WTC11 (cell line): ENCODE results near the gene MMP3. TPM values are rescaled to one million over a fixed set of nuclear protein-coding genes. Genes with fewer than 3 reads are reported as not detected.
A peak's percentile ranks its signal among the peaks of the same experiment; 100 is the strongest.

Source experiments
- ATAC-seq: fragments of 200-7000 bp; cut with Tn5 transposase; 2 replicates; pipeline ENCODE4 v1.10.0; 2021; ENCODE audit warnings: mild to moderate bottlenecking, moderate library complexity
- CTCF ChIA-PET: fragments of 300-600 bp; sonication (Branson Sonifier 250); formaldehyde crosslinking; loops from one replicate; lab custom pipeline; 2021; ENCODE audit warnings: antibody characterized with exemption; lab: Charles Lee
- POLR2A ChIA-PET: fragments of 350-600 bp; sonication (Branson Sonifier 250); formaldehyde crosslinking; loops from one replicate; lab custom pipeline; 2021; ENCODE audit warnings: antibody characterized with exemption; lab: Charles Lee
- DNase-seq: peaks from one replicate; pipeline ENCODE4 v3.0.0; 2021; ENCODE audit warnings: low spot score
- H3K27ac Mint-ChIP-seq: 2 replicates; pipeline ENCODE4 v1.8.0; 2021; ENCODE audit warnings: mixed read lengths
- H3K27me3 Mint-ChIP-seq: 2 replicates; pipeline ENCODE4 v1.8.0; 2021; ENCODE audit warnings: low read depth, mild to moderate bottlenecking, moderate library complexity, mixed read lengths
- H3K36me3 Mint-ChIP-seq: 2 replicates; pipeline ENCODE4 v1.8.0; 2021; ENCODE audit warnings: mixed read lengths
- H3K4me1 Mint-ChIP-seq: 2 replicates; pipeline ENCODE4 v1.8.0; 2022; ENCODE audit warnings: mixed read lengths
- H3K4me3 Mint-ChIP-seq: 2 replicates; pipeline ENCODE4 v1.8.0; 2021; ENCODE audit warnings: mild to moderate bottlenecking, moderate library complexity, mixed read lengths
- H3K9me3 Mint-ChIP-seq: 2 replicates; pipeline ENCODE4 v1.8.0; 2021; ENCODE audit warnings: mixed read lengths
- EMX1 ChIP-seq: fragments of 250-450 bp; sonication (Bioruptor Pico); IDR thresholded peaks from 2 replicates; pipeline ENCODE4 v1.8.0; 2021; ENCODE audit warnings: mild to moderate bottlenecking
- ESRRA ChIP-seq: sonication (generic); formaldehyde crosslinking; IDR thresholded peaks from 2 replicates; pipeline ENCODE4 v1.8.1; 2022; ENCODE audit warnings: mild to moderate bottlenecking, missing genetic modification reagents, borderline replicate concordance
- ETV6 ChIP-seq: sonication (generic); formaldehyde crosslinking; IDR thresholded peaks from 2 replicates; pipeline ENCODE4 v1.8.1; 2022; ENCODE audit warnings: mild to moderate bottlenecking, missing genetic modification reagents
- HMGA2 ChIP-seq: fragments of 250-450 bp; sonication (Bioruptor Pico); IDR thresholded peaks from 2 replicates; pipeline ENCODE4 v1.4.0; 2021; ENCODE audit warnings: mild to moderate bottlenecking, moderate library complexity
- IRF2 ChIP-seq: sonication (generic); formaldehyde crosslinking; IDR thresholded peaks from 2 replicates; pipeline ENCODE4 v1.8.0; 2022; ENCODE audit warnings: low read depth, missing genetic modification reagents, borderline replicate concordance
- NFE2L1 ChIP-seq: sonication (generic); formaldehyde crosslinking; IDR thresholded peaks from 2 replicates; pipeline ENCODE4 v1.8.1; 2023; ENCODE audit warnings: missing genetic modification reagents
- ZBTB21 ChIP-seq: sonication (generic); formaldehyde crosslinking; IDR thresholded peaks from 2 replicates; pipeline ENCODE4 v1.8.1; 2023; ENCODE audit warnings: mild to moderate bottlenecking, missing genetic modification reagents, borderline replicate concordance
- ZNF317 ChIP-seq: sonication (generic); formaldehyde crosslinking; IDR thresholded peaks from 2 replicates; pipeline ENCODE4 v1.8.1; 2023; ENCODE audit warnings: low read depth, mild to moderate bottlenecking, moderate library complexity, missing genetic modification reagents, borderline replicate concordance
- ZNF416 ChIP-seq: fragments of 250-450 bp; sonication (Bioruptor Pico); IDR thresholded peaks from 2 replicates; pipeline ENCODE4 v1.9.0; 2021; ENCODE audit warnings: mild to moderate bottlenecking, inconsistent platforms
- total RNA-seq: library from RNA; stranded (reverse); gene quantifications from 3 replicates; pipeline ENCODE4 v1.2.3, GENCODE V29; 2021
- TF ChIP-seq, protein P1 (sequence below): sonication (generic); formaldehyde crosslinking; IDR thresholded peaks from 2 replicates; pipeline ENCODE4 v1.8.1; 2022; ENCODE audit warnings: low read depth, missing genetic modification reagents, borderline replicate concordance
- TF ChIP-seq, protein P2 (sequence below): sonication (generic); formaldehyde crosslinking; IDR thresholded peaks from 2 replicates; pipeline ENCODE4 v1.8.1; 2023; ENCODE audit warnings: mild to moderate bottlenecking, moderate library complexity, missing genetic modification reagents
- TF ChIP-seq, protein P3 (sequence below): sonication (generic); formaldehyde crosslinking; IDR thresholded peaks from 2 replicates; pipeline ENCODE4 v1.8.0; 2022; ENCODE audit warnings: missing genetic modification reagents
- TF ChIP-seq, protein P4 (sequence below): sonication (generic); formaldehyde crosslinking; IDR thresholded peaks from 2 replicates; pipeline ENCODE4 v1.8.0; 2022; ENCODE audit warnings: mild to moderate bottlenecking, missing genetic modification reagents
- TF ChIP-seq, protein P5 (sequence below): fragments of 200-600 bp; IDR thresholded peaks from 2 replicates; pipeline ENCODE4 v1.8.0; 2022; ENCODE audit warnings: antibody characterized with exemption
- TF ChIP-seq, protein P6 (sequence below): sonication (generic); formaldehyde crosslinking; IDR thresholded peaks from 2 replicates; pipeline ENCODE4 v1.8.1; 2023; ENCODE audit warnings: mild to moderate bottlenecking, missing genetic modification reagents, moderate library complexity
- TF ChIP-seq, protein P7 (sequence below): fragments of 250-450 bp; sonication (Bioruptor Pico); IDR thresholded peaks from 2 replicates; pipeline ENCODE4 v2.1.2; 2022; ENCODE audit warnings: mild to moderate bottlenecking, moderate library complexity

The MMP3 gene
- total RNA-seq, 1 experiment from 2014 or later = not detected

DNA sequence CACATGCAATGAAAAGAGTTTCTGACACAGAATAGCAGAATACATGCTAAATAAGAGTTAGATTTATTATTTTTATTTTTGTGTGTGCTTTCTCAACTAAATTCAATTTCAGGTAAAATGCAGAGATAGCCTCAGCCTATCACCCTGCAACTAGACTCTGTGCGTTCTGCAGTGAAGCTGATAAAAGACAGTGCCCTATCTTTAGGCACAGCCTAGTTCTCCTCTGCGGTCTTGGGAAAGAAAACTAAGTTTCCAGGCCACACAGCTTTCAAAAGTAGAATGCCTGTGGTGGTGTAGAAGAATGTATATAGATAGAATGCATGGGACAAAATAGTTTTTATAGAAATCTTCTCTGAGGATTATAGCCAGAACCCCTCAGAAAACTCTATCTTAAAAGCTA is 33.4 kb downstream of the MMP3 start (continued):
- TF ChIP-seq, protein P1, sequence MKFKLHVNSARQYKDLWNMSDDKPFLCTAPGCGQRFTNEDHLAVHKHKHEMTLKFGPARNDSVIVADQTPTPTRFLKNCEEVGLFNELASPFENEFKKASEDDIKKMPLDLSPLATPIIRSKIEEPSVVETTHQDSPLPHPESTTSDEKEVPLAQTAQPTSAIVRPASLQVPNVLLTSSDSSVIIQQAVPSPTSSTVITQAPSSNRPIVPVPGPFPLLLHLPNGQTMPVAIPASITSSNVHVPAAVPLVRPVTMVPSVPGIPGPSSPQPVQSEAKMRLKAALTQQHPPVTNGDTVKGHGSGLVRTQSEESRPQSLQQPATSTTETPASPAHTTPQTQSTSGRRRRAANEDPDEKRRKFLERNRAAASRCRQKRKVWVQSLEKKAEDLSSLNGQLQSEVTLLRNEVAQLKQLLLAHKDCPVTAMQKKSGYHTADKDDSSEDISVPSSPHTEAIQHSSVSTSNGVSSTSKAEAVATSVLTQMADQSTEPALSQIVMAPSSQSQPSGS (CRISPR knock-in tag) = no peak
- TF ChIP-seq ESRRA (CRISPR knock-in tag) (no peak), HMGA2 (CRISPR knock-in tag) (no peak)
- TF ChIP-seq, protein P2, sequence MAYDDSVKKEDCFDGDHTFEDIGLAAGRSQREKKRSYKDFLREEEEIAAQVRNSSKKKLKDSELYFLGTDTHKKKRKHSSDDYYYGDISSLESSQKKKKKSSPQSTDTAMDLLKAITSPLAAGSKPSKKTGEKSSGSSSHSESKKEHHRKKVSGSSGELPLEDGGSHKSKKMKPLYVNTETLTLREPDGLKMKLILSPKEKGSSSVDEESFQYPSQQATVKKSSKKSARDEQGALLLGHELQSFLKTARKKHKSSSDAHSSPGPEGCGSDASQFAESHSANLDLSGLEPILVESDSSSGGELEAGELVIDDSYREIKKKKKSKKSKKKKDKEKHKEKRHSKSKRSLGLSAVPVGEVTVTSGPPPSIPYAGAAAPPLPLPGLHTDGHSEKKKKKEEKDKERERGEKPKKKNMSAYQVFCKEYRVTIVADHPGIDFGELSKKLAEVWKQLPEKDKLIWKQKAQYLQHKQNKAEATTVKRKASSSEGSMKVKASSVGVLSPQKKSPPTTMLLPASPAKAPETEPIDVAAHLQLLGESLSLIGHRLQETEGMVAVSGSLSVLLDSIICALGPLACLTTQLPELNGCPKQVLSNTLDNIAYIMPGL (CRISPR knock-in tag) = no peak
- TF ChIP-seq, all 79 proteins: peak for 0

DNA sequence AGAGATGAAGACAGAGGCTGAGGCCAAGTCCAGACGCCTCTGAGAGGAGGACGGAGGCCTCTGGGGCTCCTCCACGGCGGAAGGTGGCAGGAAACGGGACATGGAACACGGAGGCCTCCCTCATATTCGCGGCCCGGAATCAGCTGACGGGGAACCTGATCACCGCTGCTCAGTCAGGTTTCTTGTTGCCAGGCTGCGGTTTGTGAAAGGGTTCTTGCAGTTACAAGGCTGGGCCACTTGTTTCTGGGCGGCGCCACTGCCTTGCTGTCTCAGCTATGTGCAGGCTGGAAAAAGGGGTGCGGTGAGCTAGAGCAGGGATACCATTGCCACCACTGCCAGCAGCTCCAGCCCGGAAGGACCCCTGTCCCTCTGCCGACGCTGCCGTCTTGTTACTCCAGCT is 35.5 kb downstream of the MMP3 start:
- TF ChIP-seq ZNF416 (CRISPR knock-in tag) = peak; percentile 98
- peak; percentile 43; the same call in 1 of the 2 replicates for TF ChIP-seq ETV6 (CRISPR knock-in tag)
- TF ChIP-seq, protein P3, sequence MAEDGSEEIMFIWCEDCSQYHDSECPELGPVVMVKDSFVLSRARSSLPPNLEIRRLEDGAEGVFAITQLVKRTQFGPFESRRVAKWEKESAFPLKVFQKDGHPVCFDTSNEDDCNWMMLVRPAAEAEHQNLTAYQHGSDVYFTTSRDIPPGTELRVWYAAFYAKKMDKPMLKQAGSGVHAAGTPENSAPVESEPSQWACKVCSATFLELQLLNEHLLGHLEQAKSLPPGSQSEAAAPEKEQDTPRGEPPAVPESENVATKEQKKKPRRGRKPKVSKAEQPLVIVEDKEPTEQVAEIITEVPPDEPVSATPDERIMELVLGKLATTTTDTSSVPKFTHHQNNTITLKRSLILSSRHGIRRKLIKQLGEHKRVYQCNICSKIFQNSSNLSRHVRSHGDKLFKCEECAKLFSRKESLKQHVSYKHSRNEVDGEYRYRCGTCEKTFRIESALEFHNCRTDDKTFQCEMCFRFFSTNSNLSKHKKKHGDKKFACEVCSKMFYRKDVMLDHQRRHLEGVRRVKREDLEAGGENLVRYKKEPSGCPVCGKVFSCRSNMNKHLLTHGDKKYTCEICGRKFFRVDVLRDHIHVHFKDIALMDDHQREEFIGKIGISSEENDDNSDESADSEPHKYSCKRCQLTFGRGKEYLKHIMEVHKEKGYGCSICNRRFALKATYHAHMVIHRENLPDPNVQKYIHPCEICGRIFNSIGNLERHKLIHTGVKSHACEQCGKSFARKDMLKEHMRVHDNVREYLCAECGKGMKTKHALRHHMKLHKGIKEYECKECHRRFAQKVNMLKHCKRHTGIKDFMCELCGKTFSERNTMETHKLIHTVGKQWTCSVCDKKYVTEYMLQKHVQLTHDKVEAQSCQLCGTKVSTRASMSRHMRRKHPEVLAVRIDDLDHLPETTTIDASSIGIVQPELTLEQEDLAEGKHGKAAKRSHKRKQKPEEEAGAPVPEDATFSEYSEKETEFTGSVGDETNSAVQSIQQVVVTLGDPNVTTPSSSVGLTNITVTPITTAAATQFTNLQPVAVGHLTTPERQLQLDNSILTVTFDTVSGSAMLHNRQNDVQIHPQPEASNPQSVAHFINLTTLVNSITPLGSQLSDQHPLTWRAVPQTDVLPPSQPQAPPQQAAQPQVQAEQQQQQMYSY = peak; percentile 17; the same call in 1 of the 2 replicates
- 0 out of 2 replicates have a peak, but pooled peaks have one; percentile 64 for TF ChIP-seq ZBTB21 (CRISPR knock-in tag)
- TF ChIP-seq ZNF317 = peak; percentile 62; the same call in 1 of the 2 replicates
- TF ChIP-seq IRF2 = no peak
- TF ChIP-seq, protein P4, sequence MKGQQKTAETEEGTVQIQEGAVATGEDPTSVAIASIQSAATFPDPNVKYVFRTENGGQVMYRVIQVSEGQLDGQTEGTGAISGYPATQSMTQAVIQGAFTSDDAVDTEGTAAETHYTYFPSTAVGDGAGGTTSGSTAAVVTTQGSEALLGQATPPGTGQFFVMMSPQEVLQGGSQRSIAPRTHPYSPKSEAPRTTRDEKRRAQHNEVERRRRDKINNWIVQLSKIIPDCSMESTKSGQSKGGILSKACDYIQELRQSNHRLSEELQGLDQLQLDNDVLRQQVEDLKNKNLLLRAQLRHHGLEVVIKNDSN = peak; percentile 43; the same call in 1 of the 2 replicates
- TF ChIP-seq EMX1 (CRISPR knock-in tag) = no peak
- TF ChIP-seq, protein P5, sequence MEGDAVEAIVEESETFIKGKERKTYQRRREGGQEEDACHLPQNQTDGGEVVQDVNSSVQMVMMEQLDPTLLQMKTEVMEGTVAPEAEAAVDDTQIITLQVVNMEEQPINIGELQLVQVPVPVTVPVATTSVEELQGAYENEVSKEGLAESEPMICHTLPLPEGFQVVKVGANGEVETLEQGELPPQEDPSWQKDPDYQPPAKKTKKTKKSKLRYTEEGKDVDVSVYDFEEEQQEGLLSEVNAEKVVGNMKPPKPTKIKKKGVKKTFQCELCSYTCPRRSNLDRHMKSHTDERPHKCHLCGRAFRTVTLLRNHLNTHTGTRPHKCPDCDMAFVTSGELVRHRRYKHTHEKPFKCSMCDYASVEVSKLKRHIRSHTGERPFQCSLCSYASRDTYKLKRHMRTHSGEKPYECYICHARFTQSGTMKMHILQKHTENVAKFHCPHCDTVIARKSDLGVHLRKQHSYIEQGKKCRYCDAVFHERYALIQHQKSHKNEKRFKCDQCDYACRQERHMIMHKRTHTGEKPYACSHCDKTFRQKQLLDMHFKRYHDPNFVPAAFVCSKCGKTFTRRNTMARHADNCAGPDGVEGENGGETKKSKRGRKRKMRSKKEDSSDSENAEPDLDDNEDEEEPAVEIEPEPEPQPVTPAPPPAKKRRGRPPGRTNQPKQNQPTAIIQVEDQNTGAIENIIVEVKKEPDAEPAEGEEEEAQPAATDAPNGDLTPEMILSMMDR = peak; percentile 58
- TF ChIP-seq HMGA2 (CRISPR knock-in tag) = no peak
- no peak for TF ChIP-seq NFE2L1
- TF ChIP-seq, protein P6, sequence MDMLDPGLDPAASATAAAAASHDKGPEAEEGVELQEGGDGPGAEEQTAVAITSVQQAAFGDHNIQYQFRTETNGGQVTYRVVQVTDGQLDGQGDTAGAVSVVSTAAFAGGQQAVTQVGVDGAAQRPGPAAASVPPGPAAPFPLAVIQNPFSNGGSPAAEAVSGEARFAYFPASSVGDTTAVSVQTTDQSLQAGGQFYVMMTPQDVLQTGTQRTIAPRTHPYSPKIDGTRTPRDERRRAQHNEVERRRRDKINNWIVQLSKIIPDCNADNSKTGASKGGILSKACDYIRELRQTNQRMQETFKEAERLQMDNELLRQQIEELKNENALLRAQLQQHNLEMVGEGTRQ (CRISPR knock-in tag) = peak; percentile 67
- TF ChIP-seq, protein P7, sequence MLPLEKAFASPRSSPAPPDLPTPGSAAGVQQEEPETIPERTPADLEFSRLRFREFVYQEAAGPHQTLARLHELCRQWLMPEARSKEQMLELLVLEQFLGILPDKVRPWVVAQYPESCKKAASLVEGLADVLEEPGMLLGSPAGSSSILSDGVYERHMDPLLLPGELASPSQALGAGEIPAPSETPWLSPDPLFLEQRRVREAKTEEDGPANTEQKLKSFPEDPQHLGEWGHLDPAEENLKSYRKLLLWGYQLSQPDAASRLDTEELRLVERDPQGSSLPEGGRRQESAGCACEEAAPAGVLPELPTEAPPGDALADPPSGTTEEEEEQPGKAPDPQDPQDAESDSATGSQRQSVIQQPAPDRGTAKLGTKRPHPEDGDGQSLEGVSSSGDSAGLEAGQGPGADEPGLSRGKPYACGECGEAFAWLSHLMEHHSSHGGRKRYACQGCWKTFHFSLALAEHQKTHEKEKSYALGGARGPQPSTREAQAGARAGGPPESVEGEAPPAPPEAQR (CRISPR knock-in tag) = no peak
- H3K4me1 Mint-ChIP-seq = peaks cover 25% of the 10 kb centered on the region
- ChIA-PET POLR2A (no interaction called here), CTCF (interaction anchor here (0.6 to 2.0 kb wide), 22 partner anchors 11 to 723 kb away, joined by 3 to 11 read pairs (median 4); partner anchors contain the start of genes DYNC2H1, MMP10 and MMP3)
- no peaks in the 10 kb centered on the region for H3K9me3 Mint-ChIP-seq
- H3K27me3 Mint-ChIP-seq = no peaks in the 10 kb centered on the region
- H3K27ac Mint-ChIP-seq = peak overlapping the region; percentile 80
- H3K4me3 Mint-ChIP-seq = peak overlapping the region; percentile 68
- no peaks in the 10 kb centered on the region for H3K36me3 Mint-ChIP-seq
- DNase-seq = peak; percentile 87
- ATAC-seq = peak; percentile 99
